ENCODE results near the gene MC4R.

The MC4R gene

DNA sequence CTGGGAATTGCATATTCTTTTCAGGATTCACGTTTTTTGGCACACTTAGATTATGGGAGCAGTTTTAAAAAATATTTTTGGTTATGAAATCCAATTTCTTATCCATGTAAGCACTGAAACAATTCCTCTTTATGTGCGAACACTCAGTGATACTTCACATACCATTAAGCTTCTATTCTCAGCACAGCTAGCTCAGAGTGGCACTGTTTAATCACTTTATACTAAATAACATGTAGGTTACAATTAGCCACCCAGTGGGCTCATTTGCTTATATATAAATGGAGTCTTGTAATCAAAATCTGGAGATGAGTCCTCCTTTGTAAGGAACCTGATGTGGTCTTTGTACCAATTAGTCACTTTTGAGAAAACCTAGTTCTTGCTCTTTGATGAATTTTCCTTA, 11.3 kb upstream of the MC4R start:
- Histone ChIP-seq H3K36me3 (replicated peaks) (no peaks in the 10 kb centered on the region), H3K27ac (no peak overlapping the region), H3K4me3 (ENCODE audit: low read depth, low read length) (no peak overlapping the region), H3K27me3 (replicated peaks) (no peaks in the 10 kb centered on the region)
- no peak for DNase-seq
- in situ Hi-C loops (cut with HindIII; ENCODE audit: low pct_ligation_motif_present, low sequenced_read_pairs), result no loop called here
- no peak for TF ChIP-seq CTCF (IDR thresholded peaks at IDR 0.05; ENCODE audit: low read depth, low read length, missing control alignments)

DNA sequence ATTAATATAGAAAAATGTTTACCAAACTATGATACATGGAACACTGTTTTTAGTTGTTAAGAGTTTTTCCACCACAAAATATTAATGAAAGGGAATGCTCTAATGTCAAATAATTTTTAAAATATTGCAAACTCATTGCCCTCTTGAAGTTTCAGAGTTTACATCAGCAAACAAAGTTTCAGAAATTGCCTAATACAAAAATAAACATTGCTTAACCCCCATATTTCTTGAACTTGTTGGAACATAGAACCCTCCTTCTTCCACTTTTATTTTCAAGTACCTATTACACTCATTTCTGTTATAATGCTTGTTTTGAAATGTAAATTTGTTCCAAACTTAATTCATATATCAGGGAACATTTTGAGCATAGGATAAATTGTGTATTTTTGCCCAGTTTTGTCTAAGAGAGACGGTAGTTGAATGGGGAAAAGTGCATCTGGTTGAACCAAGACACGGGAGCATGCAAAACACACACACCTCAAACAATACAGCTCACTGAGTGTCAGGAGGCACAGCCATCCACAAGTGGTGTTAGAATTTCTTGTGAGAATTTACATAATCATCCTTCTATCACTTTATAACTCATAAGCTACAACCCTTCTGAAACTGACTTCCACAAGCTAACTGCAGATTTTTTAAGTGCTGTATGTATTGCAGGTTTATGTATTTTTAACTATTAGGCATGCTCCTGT, 5.3 kb upstream of the MC4R start:
- Histone ChIP-seq H3K36me3 (replicated peaks) (no peaks in the 10 kb centered on the region), H3K27me3 (replicated peaks) (no peaks in the 10 kb centered on the region), H3K4me3 (ENCODE audit: low read depth, low read length) (no peak overlapping the region), H3K27ac (no peak overlapping the region)
- in situ Hi-C loops (cut with HindIII; ENCODE audit: low pct_ligation_motif_present, low sequenced_read_pairs), result no loop called here
- DNase-seq, result no peak
- TF ChIP-seq CTCF (IDR thresholded peaks at IDR 0.05; ENCODE audit: low read depth, low read length, missing control alignments), result no peak

GRCh38 chr18:60372132-60372531, 443 bp downstream of the MC4R start:
- Histone ChIP-seq H3K36me3 (replicated peaks) (no peaks in the 10 kb centered on the region), H3K4me3 (ENCODE audit: low read depth, low read length) (peak overlapping the region; percentile 23), H3K27ac (no peak overlapping the region), H3K27me3 (replicated peaks) (no peaks in the 10 kb centered on the region)
- in situ Hi-C loops (cut with HindIII; ENCODE audit: low pct_ligation_motif_present, low sequenced_read_pairs), result no loop called here
- no peak for TF ChIP-seq CTCF (IDR thresholded peaks at IDR 0.05; ENCODE audit: low read depth, low read length, missing control alignments)
- no peak for DNase-seq

DNA sequence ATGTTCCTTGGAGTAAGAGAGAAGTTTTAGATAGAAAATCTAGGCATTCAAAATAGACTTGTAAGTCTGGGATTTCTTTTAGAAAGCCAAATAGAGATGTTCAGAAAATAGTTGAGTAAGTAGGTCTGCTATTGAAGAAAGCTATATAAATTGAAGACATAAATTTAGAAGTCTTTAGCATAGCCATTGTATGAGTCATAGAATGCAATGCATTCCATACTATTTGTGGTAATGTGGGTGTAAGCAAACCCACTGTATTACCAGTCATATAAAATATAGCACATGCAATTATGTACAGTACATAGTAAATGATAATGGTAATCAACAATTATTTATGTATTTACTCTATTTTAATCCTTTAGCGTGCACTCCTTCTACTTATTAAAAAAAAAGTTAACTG, 14.1 kb downstream of the MC4R start:
- Histone ChIP-seq H3K36me3 (replicated peaks) (no peaks in the 10 kb centered on the region), H3K27me3 (replicated peaks) (no peaks in the 10 kb centered on the region), H3K4me3 (ENCODE audit: low read depth, low read length) (no peak overlapping the region), H3K27ac (no peak overlapping the region)
- no peak for TF ChIP-seq CTCF (IDR thresholded peaks at IDR 0.05; ENCODE audit: low read depth, low read length, missing control alignments)
- peak; percentile 2 for DNase-seq
- in situ Hi-C loops (cut with HindIII; ENCODE audit: low pct_ligation_motif_present, low sequenced_read_pairs), result no loop called here

GRCh38 chr18:60350941-60351340, 21.6 kb downstream of the MC4R start:
- DNase-seq, result no peak
- no peak for TF ChIP-seq CTCF (IDR thresholded peaks at IDR 0.05; ENCODE audit: low read depth, low read length, missing control alignments)
- in situ Hi-C loops (cut with HindIII; ENCODE audit: low pct_ligation_motif_present, low sequenced_read_pairs), result no loop called here
- Histone ChIP-seq H3K27ac (no peak overlapping the region), H3K27me3 (replicated peaks) (no peaks in the 10 kb centered on the region), H3K36me3 (replicated peaks) (no peaks in the 10 kb centered on the region), H3K4me3 (ENCODE audit: low read depth, low read length) (no peak overlapping the region)

- DNase-seq, result no peak
- no peak for TF ChIP-seq CTCF (IDR thresholded peaks at IDR 0.05; ENCODE audit: low read depth, low read length, missing control alignments)
- Histone ChIP-seq H3K27me3 (replicated peaks) (no peaks in the 10 kb centered on the region), H3K4me3 (ENCODE audit: low read depth, low read length) (no peak overlapping the region), H3K36me3 (replicated peaks) (no peaks in the 10 kb centered on the region), H3K27ac (no peak overlapping the region)
- in situ Hi-C loops (cut with HindIII; ENCODE audit: low pct_ligation_motif_present, low sequenced_read_pairs), result no loop called here
Measured at GRCh38 chr18:60350150-60350549, 22.4 kb downstream of the MC4R start.

All from brain microvascular endothelial cell (primary cell).